Measurements from ENCODE around the gene FBXL19.

FBXL19 gene

DNA sequence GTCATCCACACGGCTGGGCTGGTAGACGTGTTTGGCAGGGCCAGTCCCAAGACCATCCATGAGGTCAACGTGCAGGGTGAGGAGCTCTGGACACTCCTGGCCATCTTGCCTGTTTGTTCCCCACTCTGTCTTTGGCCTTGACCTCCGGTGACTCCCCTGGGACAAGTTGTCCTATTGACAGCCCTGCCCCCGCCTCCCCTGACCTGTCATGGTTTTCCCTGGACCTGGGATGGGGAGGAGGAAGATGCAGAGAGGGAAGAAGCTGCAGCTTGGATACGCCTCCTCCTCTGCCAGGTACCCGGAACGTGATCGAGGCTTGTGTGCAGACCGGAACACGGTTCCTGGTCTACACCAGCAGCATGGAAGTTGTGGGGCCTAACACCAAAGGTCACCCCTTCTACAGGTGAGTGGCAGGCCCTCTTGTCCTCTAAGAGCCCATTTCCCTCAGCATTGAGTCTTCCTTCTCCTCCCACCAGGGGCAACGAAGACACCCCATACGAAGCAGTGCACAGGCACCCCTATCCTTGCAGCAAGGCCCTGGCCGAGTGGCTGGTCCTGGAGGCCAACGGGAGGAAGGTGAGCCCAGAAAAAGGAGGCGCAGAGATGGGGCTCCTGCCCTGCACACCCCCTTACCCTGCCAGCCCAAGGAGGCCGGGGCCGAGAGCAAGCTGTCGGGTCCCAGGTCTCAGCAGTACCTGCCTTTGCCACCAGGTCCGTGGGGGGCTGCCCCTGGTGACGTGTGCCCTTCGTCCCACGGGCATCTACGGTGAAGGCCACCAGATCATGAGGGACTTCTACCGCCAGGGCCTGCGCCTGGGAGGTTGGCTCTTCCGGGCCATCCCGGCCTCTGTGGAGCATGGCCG lies 63.0 kb downstream of the FBXL19 start:
- DNase-seq (ENCODE audit: low read depth in 2 of 2): no peak

DNA sequence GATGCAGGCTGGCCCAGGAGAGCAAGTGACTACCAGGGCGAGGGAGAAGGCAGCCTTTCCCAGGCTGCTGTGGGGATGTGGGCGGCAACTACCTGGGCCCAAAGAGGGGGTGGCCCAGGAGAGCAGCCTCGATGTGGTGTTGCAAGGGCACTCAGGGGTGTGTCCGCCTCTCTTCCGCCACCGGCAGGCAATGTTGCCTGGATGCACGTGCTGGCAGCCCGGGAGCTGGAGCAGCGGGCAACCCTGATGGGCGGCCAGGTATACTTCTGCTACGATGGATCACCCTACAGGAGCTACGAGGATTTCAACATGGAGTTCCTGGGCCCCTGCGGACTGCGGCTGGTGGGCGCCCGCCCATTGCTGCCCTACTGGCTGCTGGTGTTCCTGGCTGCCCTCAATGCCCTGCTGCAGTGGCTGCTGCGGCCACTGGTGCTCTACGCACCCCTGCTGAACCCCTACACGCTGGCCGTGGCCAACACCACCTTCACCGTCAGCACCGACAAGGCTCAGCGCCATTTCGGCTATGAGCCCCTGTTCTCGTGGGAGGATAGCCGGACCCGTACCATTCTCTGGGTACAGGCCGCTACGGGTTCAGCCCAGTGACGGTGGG lies 64.3 kb downstream of the FBXL19 start:
- no peak for DNase-seq (ENCODE audit: low read depth in 2 of 2)

- no peak for DNase-seq (ENCODE audit: low read depth in 2 of 2)
Measured at GRCh38 chr16:30989469-30990047, 66.2 kb downstream of the FBXL19 start.

DNA sequence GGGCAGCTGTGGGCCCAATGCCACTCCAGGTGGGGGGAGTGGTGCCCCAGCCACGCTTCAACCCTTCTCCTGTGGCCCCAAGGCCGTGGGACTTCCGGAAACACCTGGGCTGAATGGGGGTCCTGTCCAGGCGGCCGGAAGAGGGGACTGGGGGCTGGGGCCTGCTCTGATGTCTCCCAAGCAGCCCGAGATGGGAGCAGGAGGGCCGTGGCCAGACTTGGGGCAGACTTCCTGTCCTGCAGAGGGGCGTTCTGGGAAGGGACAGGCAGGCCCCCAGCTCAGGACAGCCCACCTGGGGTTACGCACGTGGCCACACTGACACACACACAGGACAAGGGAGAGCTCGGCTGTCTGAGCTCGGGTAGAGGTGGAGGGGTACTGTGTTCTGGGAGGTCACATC lies 66.7 kb downstream of the FBXL19 start:
- no peak for DNase-seq (ENCODE audit: low read depth in 2 of 2)

GRCh38 chr16:30991052-30991451 lies 67.7 kb downstream of the FBXL19 start:
- no peak for DNase-seq (ENCODE audit: low read depth in 2 of 2)

DNA sequence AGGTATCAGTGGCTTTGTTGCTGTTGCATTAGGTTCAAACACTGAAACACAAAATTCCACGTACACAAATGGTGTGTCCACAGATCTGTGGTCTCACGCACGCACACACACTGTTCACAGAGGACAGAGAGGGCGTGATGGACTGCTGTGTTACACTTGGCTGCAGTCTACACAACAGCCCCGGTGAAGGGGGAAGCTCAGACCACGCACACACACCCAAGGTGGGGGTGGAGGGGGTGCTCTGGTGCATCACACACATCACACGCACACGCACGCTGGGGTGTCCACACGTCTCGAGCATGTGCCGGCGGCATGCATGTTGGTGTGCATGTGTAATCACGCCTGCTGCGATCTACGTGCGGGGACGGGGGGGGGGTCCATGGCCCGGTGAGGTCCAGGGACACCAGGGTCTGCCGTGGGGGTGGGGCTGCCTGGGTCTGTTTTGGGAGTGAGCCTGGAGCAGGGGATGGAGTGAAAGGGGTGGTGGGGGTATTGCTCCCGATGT lies 69.0 kb downstream of the FBXL19 start:
- DNase-seq (ENCODE audit: low read depth in 2 of 2): no peak

DNA sequence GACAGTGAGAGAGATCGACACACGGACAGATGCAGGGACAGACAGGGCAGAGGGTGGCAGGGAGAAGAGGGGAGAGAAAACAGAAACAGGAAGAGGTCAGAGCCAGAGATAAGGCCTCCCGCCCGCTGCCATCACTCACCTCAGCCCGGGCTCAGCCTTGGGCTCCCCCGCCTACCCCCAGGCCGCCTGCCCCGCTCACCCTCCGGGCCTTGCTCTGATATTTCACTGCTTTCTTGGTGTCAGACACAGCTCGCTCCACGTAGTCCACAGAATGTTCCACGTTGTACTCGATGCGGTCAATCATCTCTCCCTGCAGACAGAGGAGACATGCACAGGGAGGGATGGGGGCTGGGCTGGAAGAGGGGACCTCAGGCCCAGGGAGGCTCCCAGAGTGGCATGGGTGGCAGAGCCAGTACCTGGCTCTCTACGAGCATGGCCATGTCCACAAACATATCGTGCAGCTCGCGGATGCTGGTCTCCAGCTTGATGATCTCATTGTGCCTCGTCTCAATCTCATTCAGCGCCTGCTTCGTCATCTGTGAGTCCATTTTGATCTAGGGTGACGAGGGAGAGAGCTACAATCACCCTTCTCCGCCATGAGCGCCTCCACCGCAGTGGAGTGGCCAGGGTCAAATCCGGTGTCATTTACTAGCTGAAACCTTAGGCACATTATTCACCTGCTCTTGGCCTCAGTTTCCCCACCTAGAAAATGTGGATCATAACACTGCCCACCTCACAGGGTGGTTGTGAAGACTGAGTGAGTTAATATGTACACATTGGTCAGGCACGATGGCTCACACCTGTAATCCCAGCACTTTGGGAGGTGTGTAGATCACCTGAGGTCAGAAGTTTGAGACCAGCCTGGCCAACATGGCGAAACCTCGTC lies 69.8 kb downstream of the FBXL19 start:
- no peak for DNase-seq (ENCODE audit: low read depth in 2 of 2)

GRCh38 chr16:30995927-30996323 lies 72.6 kb downstream of the FBXL19 start:
- no peak for DNase-seq (ENCODE audit: low read depth in 2 of 2)

- no peak for DNase-seq (ENCODE audit: low read depth in 2 of 2)
Measured at GRCh38 chr16:30996324-30996984, 73.1 kb downstream of the FBXL19 start.

DNA sequence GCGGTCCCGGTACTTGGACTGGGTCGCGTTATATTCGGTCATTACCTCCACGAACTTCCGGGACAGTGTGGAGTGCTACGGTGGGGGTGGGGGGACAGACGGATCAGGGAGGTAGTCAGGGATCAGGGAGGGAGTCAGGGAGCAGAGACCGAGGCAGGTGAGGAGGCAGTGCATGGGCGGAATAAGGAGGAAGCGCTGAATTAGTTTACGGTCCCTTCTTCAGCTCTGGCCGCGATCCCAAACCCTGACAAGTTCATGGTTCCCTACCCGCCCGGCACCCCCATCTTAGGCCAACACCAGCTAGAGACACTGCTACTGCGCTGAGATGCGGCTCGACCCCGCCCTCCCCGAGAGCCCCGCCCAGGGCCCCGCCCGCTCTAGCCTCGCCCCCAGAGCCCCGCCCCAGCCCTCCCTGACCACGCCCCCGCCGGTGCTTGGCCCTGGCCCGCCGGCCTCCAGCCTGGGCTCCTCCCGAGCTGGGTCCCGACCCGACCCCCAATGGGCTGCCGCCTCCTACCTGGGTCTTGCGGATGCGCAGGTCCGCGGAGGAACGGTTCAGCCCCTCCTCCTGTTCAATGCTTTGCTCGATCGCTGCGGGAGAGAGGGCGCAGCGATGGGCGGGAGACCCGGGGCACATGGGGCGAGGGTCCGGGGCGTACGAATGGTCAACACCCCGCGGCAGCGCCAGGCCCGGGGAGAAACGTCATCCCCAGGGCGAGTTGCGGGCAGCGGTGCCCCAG lies 73.8 kb downstream of the FBXL19 start:
- peak; percentile 69 to 70 for DNase-seq (ENCODE audit: low read depth in 2 of 2)

- no peak for DNase-seq (ENCODE audit: low read depth in 2 of 2)
Measured at GRCh38 chr16:30997725-30998711, 74.6 kb downstream of the FBXL19 start.
